ENCODE measurements around the gene SLC39A6.

DNA sequence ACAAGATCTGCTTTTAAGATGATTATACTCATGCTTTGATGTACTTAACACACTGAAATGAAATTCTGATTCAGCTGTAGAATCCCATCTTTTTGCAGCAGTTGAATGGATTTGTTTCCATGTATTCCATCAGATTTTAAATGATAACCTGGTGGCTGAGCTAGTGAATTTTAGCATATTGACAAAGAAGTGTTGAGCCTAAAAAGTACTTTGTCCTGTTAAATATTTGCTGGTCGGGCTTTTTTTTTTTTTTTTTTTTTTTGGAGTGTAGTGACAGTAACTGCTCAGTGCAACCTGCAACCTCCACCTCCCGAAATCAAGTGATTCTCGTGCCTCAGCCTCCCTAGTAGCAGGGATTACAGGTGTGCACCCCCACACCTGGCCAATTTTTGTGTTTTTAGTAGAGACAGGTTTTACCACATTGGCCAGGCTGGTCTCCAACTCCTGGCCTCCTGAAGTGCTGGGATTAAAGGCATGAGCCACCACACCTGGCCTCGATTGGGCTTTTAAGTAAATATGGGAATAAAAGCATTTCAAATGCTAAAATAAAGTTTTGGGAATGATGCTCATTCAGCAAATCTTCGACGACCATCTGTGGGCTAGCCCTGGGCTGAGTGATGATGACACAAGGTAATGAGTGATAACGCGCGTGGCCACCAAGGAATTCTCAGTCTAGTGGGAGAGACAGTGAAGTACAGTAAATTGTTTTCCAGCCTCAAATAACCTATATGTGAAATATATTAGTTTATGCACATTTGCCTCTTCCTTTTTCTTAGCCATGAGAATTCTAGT, 2.7 kb upstream of the SLC39A6 start:
- TF ChIP-seq CTCF (IDR thresholded peaks at IDR 0.05) (no peak), POLR2A (IDR thresholded peaks at IDR 0.05) (no peak)

Data from esophagus squamous epithelium (tissue), 4 donors.